PC-3 (cell line): ENCODE measurements around the gene BAZ1A. TPM values are rescaled to one million over a fixed set of nuclear protein-coding genes. Genes with fewer than 3 reads are reported as not detected.
"Not testable (repeated sequence)": the region's sequence is repeated elsewhere in the genome, so short reads cannot be mapped to it uniquely, and the experiment has no call there.

Experiments
- ATAC-seq: fragments of 200-7000 bp; cut with Tn5 transposase; 2 replicates; pipeline ENCODE4 v1.9.1; 2020; ENCODE audit warnings: mild to moderate bottlenecking, moderate library complexity
- BruUV-seq: library from RNA; stranded (reverse); fragments of 400-500 nt; replicated peaks from 2 replicates; lab custom pipeline; 2021; lab: Mats Ljungman, UMichigan
- CTCF ChIA-PET: fragments of 300-600 bp; sonication (Branson Sonifier 250); formaldehyde crosslinking; loops from one replicate; lab custom pipeline; 2022; ENCODE audit warnings: antibody characterized with exemption; lab: Charles Lee
- POLR2A ChIA-PET: fragments of 300-600 bp; sonication (Branson Sonifier 250); formaldehyde crosslinking; loops from one replicate; lab custom pipeline; 2022; ENCODE audit warnings: antibody characterized with exemption; ENCODE audit not compliant: unreplicated experiment; lab: Charles Lee
- DNase-seq: peaks from one replicate; pipeline ENCODE4 v3.0.0-alpha.2; 2015
- H2AFZ ChIP-seq: fragments of 300-600 bp; sonication (generic); 2 replicates; pipeline ENCODE4 v1.6.0; 2016; ENCODE audit warnings: antibody characterized with exemption, low read length
- H3F3A ChIP-seq: fragments of 300-600 bp; sonication (generic); one replicate; pipeline ENCODE4 v1.6.0; 2017; ENCODE audit warnings: antibody characterized with exemption, low read length, control low read depth, mild to moderate bottlenecking; ENCODE audit not compliant: unreplicated experiment
- H3K27ac ChIP-seq: fragments of 300-600 bp; sonication (generic); 2 replicates; pipeline ENCODE4 v1.5.1; 2016; ENCODE audit warnings: mild to moderate bottlenecking, low read length
- H3K27me3 ChIP-seq: fragments of 300-600 bp; sonication (generic); 2 replicates; pipeline ENCODE4 v1.6.1; 2016; ENCODE audit warnings: low read length, mixed read lengths
- H3K36me3 ChIP-seq: fragments of 300-600 bp; sonication (generic); 2 replicates; pipeline ENCODE4 v1.6.1; 2016; ENCODE audit warnings: low read depth, mixed run types, low read length, mixed read lengths
- H3K4me1 ChIP-seq: fragments of 300-600 bp; sonication (generic); 2 replicates; pipeline ENCODE4 v1.5.1; 2016; ENCODE audit warnings: low read length; ENCODE audit not compliant: insufficient read depth
- H3K4me2 ChIP-seq: fragments of 300-600 bp; sonication (generic); 2 replicates; pipeline ENCODE4 v1.6.0; 2016; ENCODE audit warnings: low read length
- H3K4me3 ChIP-seq: fragments of 300-600 bp; sonication (generic); 2 replicates; pipeline ENCODE4 v1.5.1; 2016; ENCODE audit warnings: mild to moderate bottlenecking, low read length, mixed read lengths
- H3K79me2 ChIP-seq: fragments of 300-600 bp; sonication (generic); 2 replicates; pipeline ENCODE4 v1.6.1; 2017; ENCODE audit warnings: low read length, mixed read lengths
- H3K9ac ChIP-seq: fragments of 300-600 bp; sonication (generic); 2 replicates; pipeline ENCODE4 v1.6.0; 2016; ENCODE audit warnings: mild to moderate bottlenecking, low read length
- H3K9me2 ChIP-seq: fragments of 300-600 bp; sonication (generic); replicated peaks from 2 replicates; pipeline ENCODE4 v1.6.1; 2016; ENCODE audit warnings: mixed run types, low read length, mixed read lengths
- H3K9me3 ChIP-seq: fragments of 300-600 bp; sonication (generic); 2 replicates; pipeline ENCODE4 v1.6.1; 2016; ENCODE audit warnings: low read length, mixed read lengths
- H4K20me1 ChIP-seq: fragments of 300-600 bp; sonication (generic); 2 replicates; pipeline ENCODE4 v1.6.1; 2016; ENCODE audit warnings: low read length, mixed read lengths
- EZH2 ChIP-seq: fragments of 300-600 bp; sonication (generic); IDR thresholded peaks from one replicate; pipeline ENCODE4 v1.6.1; 2017; ENCODE audit warnings: antibody characterized with exemption, mild to moderate bottlenecking, low read length; ENCODE audit not compliant: unreplicated experiment
- EZH2phosphoT487 ChIP-seq: fragments of 300-600 bp; sonication (generic); IDR thresholded peaks from 2 replicates; pipeline ENCODE4 v1.6.1; 2018; ENCODE audit warnings: mild to moderate bottlenecking, antibody characterized with exemption, low read length, borderline replicate concordance
- intact Hi-C: fragments of 100-400 bp; cut with micrococcal nuclease; formaldehyde crosslinking; loops from 2 replicates; pipeline ENCODE4 v1.9.0; 2023
- total RNA-seq: library from RNA; depleted of rRNA; stranded (reverse); fragments of >200 nt; gene quantifications from 2 replicates; pipeline ENCODE4 v1.2.3, GENCODE V29; 2014
- TF ChIP-seq, protein P1 (sequence below): fragments of 300-600 bp; sonication (generic); conservative IDR thresholded peaks from 2 replicates; pipeline ENCODE4 v1.5.1; 2017; ENCODE audit warnings: antibody characterized with exemption, low read depth, mild to moderate bottlenecking, low read length

BAZ1A gene
- total RNA-seq, 1 experiment from 2014 or later, result 24.7 TPM

GRCh38 chr14:34810028-34810427 lies 65.1 kb downstream of the BAZ1A start:
- Histone ChIP-seq H3K4me3 (no peak overlapping the region), H3F3A (no peaks in the 10 kb centered on the region), H3K9me3 (no peaks in the 10 kb centered on the region), H3K79me2 (no peaks in the 10 kb centered on the region), H4K20me1 (no peaks in the 10 kb centered on the region), H3K36me3 (peaks cover 15% of the 10 kb centered on the region; the same call in 1 of the 2 replicates), H3K27me3 (no peaks in the 10 kb centered on the region), H3K27ac (no peak overlapping the region), H3K9me2 (no peaks in the 10 kb centered on the region), H3K4me2 (no peak overlapping the region), H3K4me1 (no peaks in the 10 kb centered on the region), H3K9ac (no peak overlapping the region), H2AFZ (no peak overlapping the region)
- ChIA-PET CTCF (no interaction called here), POLR2A (interaction anchor here (0.7 kb wide), 1 partner anchor 215 kb away, joined by 6 read pairs; no protein-coding TSS in a partner anchor)
- TF ChIP-seq EZH2phosphoT487 (no peak), EZH2 (no peak)
- TF ChIP-seq, protein P1, sequence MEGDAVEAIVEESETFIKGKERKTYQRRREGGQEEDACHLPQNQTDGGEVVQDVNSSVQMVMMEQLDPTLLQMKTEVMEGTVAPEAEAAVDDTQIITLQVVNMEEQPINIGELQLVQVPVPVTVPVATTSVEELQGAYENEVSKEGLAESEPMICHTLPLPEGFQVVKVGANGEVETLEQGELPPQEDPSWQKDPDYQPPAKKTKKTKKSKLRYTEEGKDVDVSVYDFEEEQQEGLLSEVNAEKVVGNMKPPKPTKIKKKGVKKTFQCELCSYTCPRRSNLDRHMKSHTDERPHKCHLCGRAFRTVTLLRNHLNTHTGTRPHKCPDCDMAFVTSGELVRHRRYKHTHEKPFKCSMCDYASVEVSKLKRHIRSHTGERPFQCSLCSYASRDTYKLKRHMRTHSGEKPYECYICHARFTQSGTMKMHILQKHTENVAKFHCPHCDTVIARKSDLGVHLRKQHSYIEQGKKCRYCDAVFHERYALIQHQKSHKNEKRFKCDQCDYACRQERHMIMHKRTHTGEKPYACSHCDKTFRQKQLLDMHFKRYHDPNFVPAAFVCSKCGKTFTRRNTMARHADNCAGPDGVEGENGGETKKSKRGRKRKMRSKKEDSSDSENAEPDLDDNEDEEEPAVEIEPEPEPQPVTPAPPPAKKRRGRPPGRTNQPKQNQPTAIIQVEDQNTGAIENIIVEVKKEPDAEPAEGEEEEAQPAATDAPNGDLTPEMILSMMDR, result no peak
- no peak for DNase-seq
- intact Hi-C loops, result no loop called here
- ATAC-seq, result 0 out of 2 replicates have a peak, but pooled peaks have one; percentile 24
- BruUV-seq, result no TSS peak

DNA sequence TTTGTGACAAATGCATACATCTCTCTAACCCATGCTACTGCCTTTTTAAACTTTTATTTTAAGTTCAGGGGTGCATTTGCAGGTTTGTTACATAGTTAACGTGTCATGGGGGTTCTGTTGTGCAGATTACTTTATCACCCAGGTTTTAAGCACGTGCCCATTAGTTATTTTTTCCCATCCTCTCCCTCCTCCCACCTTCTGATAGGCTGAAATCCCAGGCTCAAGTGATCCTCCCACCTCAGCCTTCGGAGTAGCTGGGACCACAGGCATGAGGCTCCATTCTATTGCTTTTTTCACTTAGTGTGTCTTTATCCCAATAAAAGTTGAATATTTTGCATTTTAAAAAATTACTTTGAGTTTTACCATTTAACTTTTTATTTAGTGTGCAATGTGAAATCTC lies 68.9 kb downstream of the BAZ1A start:
- no TSS peak for BruUV-seq
- H4K20me1 ChIP-seq, result no peaks in the 10 kb centered on the region
- H3K27ac ChIP-seq, result no peak overlapping the region
- no peak overlapping the region for H3K4me2 ChIP-seq
- POLR2A ChIA-PET, result no interaction called here
- intact Hi-C loops, result no loop called here
- ATAC-seq, result no peak
- CTCF ChIA-PET, result no interaction called here
- H3K9me2 ChIP-seq, result no peaks in the 10 kb centered on the region
- no peak overlapping the region for H3K9ac ChIP-seq
- H3K4me3 ChIP-seq, result no peak overlapping the region
- no peak for DNase-seq
- H3K36me3 ChIP-seq, result peaks cover 23% of the 10 kb centered on the region
- no peaks in the 10 kb centered on the region for H3F3A ChIP-seq
- H3K9me3 ChIP-seq, result no peaks in the 10 kb centered on the region
- H3K4me1 ChIP-seq, result no peaks in the 10 kb centered on the region
- TF ChIP-seq EZH2, result no peak
- TF ChIP-seq, protein P1, result no peak
- TF ChIP-seq EZH2phosphoT487, result no peak
- no peaks in the 10 kb centered on the region for H3K27me3 ChIP-seq
- H2AFZ ChIP-seq, result no peak overlapping the region
- H3K79me2 ChIP-seq, result no peaks in the 10 kb centered on the region

DNA sequence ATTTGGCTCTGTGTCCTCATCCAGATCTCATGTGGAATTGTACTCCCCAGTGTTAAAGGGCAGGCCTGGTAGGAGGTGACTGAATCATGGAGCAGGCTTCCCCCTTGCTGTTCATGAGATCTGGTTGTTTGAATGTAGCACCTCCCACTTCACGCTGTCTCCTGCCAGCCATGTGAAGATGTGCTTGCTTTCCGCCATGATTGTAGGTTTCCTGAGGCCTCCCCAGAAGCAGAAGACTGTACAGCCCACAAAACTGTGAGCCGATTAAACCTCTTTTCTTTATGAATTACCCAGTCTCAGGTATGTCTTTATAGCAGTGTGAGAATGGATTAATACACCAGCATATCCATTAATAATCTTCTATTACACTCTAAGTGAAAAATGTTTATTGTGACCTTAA lies 70.2 kb downstream of the BAZ1A start:
- Histone ChIP-seq H4K20me1 (no peaks in the 10 kb centered on the region), H3K27ac (no peak overlapping the region), H3K4me3 (no peak overlapping the region), H3K9ac (no peak overlapping the region), H3K36me3 (peaks cover 22% of the 10 kb centered on the region), H3K9me2 (no peaks in the 10 kb centered on the region), H3K4me1 (no peaks in the 10 kb centered on the region), H3K79me2 (no peaks in the 10 kb centered on the region), H3F3A (no peaks in the 10 kb centered on the region), H3K9me3 (no peaks in the 10 kb centered on the region), H2AFZ (no peak overlapping the region), H3K27me3 (no peaks in the 10 kb centered on the region), H3K4me2 (no peak overlapping the region)
- ChIA-PET CTCF (no interaction called here), POLR2A (no interaction called here)
- TF ChIP-seq EZH2phosphoT487 (no peak), EZH2 (no peak)
- TF ChIP-seq, protein P1, result no peak
- no TSS peak for BruUV-seq
- intact Hi-C loops, result no loop called here
- DNase-seq, result no peak
- ATAC-seq, result no peak

DNA sequence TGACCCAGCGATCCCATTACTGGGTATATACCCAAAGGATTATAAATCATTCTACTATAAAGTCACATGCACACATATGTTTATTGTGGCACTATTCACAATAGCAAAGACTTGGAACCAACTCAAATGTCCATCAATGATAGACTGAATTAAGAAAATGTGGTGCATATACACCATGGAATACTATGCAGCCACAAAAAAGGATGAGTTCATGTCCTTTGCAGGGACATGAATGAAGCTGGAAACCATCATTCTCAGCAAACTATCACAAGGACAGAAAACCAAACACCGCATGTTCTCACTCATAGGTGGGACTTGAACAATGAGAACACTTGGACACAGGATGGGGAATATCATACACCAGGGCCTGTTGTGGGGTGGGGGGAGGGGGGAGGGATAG lies 76.3 kb downstream of the BAZ1A start:
- H3K9me3 ChIP-seq, CTCF ChIA-PET, BruUV-seq: not testable (repeated sequence)

More for the DNA sequence above, 76.3 kb downstream of the BAZ1A start:
- ATAC-seq, DNase-seq, H3K4me1 ChIP-seq, H3K9ac ChIP-seq, H3K79me2 ChIP-seq, H4K20me1 ChIP-seq, H3K27ac ChIP-seq, H3K27me3 ChIP-seq, H3K9me2 ChIP-seq, H3K4me2 ChIP-seq, H3K4me3 ChIP-seq, intact Hi-C loops, H3F3A ChIP-seq, H2AFZ ChIP-seq: not testable (repeated sequence)
- POLR2A ChIA-PET, result interaction anchor here (0.7 kb wide), 1 partner anchor 175 kb away, joined by 4 read pairs; no protein-coding TSS in a partner anchor
- H3K36me3 ChIP-seq, result peaks cover 27% of the 10 kb centered on the region
